ENCODE data around the gene EVX1.

The EVX1 gene

GRCh38 chr7:27242555-27243339, at the start of gene EVX1:
EVX1 (plus strand) TSS chr7:27242802; CDS start chr7:27243031, 229 bp downstream.
- peak; percentile 18 to 24 for DNase-seq (ENCODE audit: low read depth in 2 of 2)

GRCh38 chr7:27193335-27194001, 49.1 kb upstream of the EVX1 start:
- DNase-seq (ENCODE audit: low read depth in 2 of 2) = no peak

DNA sequence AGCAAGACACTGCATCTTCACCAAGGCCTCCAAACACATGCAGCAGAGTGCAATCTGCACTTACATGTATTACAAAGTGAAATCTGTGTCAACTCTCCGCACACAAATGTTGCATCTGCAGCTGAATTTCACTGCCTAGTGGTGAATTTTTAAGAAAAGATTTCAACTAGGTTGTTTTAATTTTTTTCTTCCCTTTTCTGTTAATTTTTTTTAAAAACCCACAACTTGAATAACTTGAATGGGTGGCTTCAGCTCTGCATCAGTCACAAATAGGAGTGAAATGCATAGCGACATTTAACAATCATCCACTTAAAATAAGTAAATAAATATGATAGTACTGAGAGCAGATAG, 48.6 kb upstream of the EVX1 start:
- DNase-seq (ENCODE audit: low read depth in 2 of 2) = no peak

- DNase-seq (ENCODE audit: low read depth in 2 of 2) = no peak
These were observed 47.8 kb upstream of the EVX1 start for GRCh38 chr7:27194686-27195379.

DNA sequence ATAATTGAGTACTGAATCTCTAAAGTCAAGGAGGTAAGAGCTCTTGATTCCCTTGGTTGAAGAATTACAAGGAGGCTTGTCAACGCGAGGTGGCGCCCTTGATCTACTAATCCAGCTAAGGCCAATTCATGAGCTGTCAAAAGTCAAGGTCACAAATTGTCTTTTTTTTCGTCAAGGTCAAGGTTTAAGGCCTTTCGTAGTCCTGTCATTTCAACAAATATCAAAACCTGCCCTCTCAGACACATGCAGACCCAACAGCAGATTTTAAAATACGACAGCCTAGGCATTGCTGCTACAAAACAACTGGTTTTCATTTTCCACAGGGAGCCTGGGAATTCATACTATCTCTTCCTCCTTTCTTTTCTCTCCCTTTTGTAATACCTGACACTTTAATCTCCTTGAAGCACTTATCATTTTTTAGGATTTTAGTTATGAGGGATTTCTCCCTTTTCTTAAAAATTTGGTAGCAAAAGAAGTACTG, 46.3 kb upstream of the EVX1 start:
- DNase-seq (ENCODE audit: low read depth in 2 of 2) = peak; percentile 49 to 53

GRCh38 chr7:27197137-27198042, 45.2 kb upstream of the EVX1 start:
- no peak for DNase-seq (ENCODE audit: low read depth in 2 of 2)

- DNase-seq (ENCODE audit: low read depth in 2 of 2) = no peak
These were observed 44.3 kb upstream of the EVX1 start for GRCh38 chr7:27198138-27198841.

DNA sequence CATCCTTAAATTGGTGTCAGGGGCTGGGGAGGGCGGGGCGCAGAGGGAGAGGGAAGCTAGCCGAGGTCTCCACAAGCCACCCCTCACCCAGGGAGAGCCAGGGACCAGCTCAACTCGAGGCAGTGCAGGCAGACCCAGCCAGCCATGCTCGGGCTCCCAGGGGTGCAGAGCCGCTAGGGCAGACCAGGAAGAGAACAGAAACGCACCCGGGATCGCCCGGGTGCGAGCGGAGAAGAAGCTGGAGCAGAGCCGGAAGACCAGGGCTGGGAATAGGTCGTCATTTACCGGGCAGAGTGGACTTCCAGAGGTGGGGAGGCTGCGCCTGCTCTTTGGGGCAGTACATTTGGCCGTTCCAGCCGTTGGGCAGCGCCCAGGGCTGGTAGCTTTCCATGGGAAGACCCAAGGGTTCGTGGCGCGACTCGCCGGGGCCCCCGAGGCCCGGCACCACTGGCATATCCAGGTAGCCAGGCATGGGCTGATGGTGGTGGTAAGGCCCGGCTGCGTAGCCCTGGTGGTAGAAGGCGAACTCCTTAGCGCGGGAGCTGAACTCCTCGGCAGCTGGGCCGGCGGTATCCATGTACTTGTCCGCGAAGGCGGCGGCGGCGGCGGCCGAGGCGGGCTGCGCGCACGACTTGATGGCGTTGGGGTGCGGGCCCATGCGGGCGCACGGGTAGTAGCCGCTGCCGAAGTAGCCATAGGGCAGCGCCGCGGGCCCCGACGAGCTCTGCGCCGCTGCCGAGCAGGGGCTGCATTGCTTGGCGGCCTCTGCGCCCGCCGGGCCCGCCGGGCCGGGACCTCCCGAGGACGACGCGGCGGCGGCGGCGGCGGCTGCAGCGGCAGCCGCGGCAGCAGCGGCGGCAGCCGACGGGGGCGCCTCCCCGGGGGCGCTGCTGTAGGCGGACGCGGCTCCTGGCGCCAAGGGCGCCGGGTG, 43.5 kb upstream of the EVX1 start:
- DNase-seq (ENCODE audit: low read depth in 2 of 2) = no peak

DNA sequence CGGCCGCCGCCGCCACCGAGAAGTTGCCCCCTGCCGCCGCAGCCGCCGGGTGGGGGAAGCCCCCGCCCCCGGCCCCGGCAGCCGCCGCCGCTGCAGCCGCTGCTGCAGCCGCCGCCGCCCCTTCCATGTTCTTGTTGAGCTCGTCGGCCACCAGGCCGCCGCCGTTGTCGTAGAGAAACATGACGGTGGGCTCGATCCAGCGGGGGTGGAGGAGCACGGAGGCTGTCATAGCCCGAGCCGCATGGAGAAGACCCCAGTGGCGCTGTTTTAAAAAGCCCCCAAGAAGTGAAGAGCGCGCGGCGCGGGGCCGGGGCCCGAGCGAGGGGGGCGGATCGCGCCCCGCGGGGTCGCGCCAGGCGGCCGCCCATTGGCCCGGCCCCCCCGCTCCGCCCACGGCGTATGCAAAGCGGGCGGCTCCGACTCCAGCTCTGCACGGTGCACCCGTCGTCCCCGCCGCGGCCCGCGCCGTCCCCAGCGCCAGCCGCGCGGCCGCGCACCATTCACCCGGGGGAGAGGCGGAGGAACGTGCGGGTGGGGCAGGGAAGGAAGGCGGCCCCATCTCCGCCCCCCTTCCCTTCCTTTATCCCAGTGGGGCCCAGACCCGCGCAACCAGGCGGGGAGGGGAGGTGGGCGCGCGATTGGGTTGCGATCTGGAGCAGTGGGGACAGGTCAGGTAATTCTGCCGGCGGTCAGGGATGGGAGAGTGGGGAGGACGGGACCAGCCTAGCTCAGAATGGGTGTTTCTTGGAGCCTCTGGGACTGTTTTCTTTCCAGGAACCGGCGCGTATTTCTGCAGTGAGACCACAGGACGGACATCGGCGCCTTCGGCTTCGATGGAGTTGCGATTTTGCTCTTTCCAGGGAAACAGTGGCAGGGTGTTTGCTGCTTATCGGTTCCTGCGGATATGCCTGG, 42.5 kb upstream of the EVX1 start, which contains the start of gene HOXA13:
Gene HOXA13, minus strand, starts transcription at position 243 of the 912 bp plus-strand sequence. Its CDS starts 14 bp downstream, at position 229.
- no peak for DNase-seq (ENCODE audit: low read depth in 2 of 2)

DNA sequence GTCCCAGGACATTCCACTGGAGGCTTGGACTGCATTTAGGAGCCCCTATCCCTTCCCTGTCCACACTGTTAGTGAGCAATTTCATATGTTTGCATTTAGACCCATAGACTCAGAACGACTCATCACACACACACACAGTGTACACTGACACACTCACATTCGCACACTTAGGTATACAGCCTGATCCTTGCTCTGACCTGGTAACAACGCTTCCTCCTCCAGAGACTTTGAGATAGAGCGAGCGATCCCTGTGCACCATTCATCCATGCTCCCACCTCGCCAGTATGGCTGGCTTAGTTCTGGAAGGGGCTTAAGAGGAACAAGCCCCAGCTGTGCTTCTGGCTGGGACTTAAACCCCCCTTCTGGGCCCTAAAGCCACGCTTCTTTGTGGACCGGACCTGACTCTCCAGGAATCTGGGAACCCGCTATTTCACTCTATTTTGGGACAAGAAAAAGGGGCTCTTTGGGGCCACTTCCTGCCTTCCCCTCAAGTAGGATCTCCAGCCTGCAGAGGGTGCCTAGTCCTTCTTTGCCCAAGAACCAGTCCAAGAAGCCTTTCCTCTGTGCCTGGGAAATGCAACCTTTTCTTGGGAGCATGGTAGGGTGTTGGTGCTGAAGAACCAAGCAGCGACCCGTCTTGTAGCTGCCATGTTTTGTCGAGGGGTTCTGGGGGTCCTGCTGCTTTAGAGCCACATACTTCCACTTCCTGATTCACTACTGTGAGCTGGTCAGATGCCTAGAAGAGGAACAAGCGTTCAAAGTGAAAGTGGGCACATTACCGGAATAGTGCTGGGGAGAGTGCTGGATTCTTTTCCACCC, 41.6 kb upstream of the EVX1 start:
- no peak for DNase-seq (ENCODE audit: low read depth in 2 of 2)

GRCh38 chr7:27201580-27202017, 41.0 kb upstream of the EVX1 start:
- DNase-seq (ENCODE audit: low read depth in 2 of 2) = no peak

GRCh38 chr7:27202018-27202861, 40.4 kb upstream of the EVX1 start:
- DNase-seq (ENCODE audit: low read depth in 2 of 2) = no peak

DNA sequence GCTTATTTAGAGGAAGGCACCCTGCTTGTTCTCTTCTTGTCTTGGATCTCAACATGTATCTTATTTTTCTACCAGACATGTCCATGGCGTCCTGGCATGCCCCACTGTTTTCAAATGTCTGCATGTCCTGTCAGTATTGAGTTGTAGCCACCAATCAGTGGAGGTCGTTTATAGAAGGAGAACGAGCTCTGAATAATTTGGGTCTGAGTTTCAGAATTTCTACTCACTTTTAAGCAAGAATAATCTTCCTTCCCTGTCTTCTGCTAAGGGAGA, 39.8 kb upstream of the EVX1 start:
- no peak for DNase-seq (ENCODE audit: low read depth in 2 of 2)

GRCh38 chr7:27203365-27203953, 39.1 kb upstream of the EVX1 start:
- no peak for DNase-seq (ENCODE audit: low read depth in 2 of 2)

DNA sequence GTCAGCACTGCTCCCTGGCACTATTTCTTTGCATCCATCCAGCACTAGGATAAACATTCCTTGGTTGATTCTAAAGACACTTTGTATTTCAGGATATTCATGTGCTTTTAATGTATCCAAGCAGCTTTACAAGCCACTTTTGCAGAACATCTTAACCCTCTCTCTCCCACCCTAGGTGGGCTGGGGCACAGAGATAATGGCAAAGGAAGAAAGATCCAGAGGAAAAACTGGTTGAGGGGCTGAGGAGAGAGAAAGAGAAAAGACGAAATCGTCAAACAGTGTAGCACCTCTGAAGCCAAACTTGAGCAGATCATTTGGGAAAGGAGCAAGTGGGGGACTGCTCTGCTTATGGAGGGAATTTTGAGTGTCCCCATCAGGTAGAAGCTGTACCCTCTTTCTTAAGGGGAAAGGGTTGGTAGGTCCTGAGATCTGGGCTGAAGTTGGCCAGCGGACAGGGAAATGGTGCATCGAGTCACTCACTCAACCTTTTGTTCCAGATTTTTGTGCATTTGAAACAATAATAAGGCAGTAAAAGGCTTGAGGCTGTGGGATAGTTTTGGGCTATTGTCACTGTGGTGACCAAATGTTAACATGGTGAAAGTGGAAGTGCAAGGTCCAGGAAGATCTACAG, 38.5 kb upstream of the EVX1 start:
- no peak for DNase-seq (ENCODE audit: low read depth in 2 of 2)

DNA sequence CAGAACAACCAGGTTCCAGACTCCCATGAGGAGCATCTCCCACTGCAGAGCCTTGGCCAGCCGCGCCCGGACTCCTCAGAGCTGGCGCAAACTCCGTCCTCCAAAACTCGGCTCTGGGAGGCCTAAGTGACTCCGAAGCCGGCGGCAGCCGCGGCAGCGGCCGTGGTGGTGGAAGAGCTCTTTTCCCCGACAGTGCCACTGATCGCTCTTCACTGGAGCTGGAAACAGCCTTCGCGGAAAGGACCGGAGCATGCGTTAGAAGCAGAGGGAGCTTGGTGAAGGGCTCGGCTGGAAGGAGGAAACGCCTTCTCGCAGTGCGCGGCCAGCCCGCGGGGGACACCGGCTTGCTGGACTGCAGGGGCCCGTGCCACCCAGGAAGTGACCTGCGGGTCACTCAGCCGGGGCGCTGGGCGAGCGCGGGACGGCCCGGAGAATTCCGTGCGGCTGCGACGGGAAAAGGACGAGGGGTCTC, 37.7 kb upstream of the EVX1 start:
- no peak for DNase-seq (ENCODE audit: low read depth in 2 of 2)
